ENCODE results near the gene DHFR. TPM values are rescaled to one million over a fixed set of nuclear protein-coding genes. Genes with fewer than 3 reads are reported as not detected.

The DHFR gene
- total RNA-seq, 1 donor from 2014 or later, result 128 TPM

DNA sequence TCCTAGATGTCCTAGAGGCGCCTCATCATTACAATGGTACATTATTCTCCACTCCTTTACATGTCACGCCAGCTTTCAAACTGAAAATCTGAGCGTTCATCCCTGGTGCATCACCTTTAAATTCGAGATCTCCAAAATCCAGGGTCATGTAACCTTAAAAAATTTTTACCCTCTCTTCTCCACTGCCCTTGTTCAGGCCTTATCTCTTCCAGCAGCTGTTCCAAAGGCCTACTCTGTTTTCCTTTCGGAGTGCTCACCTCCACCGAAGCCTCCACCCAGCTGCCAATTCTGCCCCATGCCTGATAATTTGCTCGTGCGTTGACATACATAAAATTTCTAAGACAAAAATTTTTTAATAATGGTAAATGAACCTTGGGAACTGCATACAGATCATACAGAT is 1.3 kb downstream of the DHFR start:
- Histone ChIP-seq H3K4me3 (peak overlapping the region; percentile 96), H4K20me1 (ENCODE audit: low read depth) (peaks cover 17% of the 10 kb centered on the region)

DNA sequence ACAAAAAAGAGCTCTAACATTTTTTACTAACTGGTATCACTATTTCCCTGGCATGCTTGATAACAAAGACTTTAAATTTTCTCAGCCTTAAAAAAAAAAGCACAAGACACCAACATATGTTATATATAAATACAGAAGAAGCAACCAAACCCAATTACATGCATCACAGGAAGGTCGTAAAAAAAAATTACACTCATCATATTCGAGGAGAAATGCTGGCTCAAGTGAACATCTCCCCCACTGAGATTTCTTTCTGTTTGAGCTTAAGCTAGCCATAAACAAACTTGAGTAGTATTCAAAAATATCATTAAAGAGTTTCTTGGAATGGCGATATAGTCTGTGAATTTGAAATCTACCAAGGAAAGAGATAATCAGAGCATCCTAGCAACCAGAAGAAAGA is 7.9 kb downstream of the DHFR start:
- DNase-seq (ENCODE audit: low spot score), result no peak
- Histone ChIP-seq H3K79me2 (ENCODE audit: low read depth) (peaks cover 4% of the 10 kb centered on the region), H3K4me2 (no peak overlapping the region), H3K9ac (no peak overlapping the region), H3K9me3 (ENCODE audit: low read depth) (no peaks in the 10 kb centered on the region), H3F3A (ENCODE audit: low read depth) (peaks cover 2% of the 10 kb centered on the region), H3K4me1 (no peaks in the 10 kb centered on the region), H3K36me3 (peaks cover 22% of the 10 kb centered on the region), H3K27me3 (no peaks in the 10 kb centered on the region), H2AFZ (replicated peaks) (no peak overlapping the region), H4K20me1 (ENCODE audit: low read depth) (no peaks in the 10 kb centered on the region), H3K4me3 (no peak overlapping the region), H3K27ac (no peak overlapping the region)
- H3K4me1 Mint-ChIP-seq, result no peaks in the 10 kb centered on the region
- no peak overlapping the region for H3K27ac Mint-ChIP-seq
- no peak overlapping the region for H3K4me3 Mint-ChIP-seq
- TF ChIP-seq EZH2phosphoT487 (IDR thresholded peaks at IDR 0.05) (no peak), EZH2 (IDR thresholded peaks at IDR 0.05) (no peak)
- TF ChIP-seq, protein P1, sequence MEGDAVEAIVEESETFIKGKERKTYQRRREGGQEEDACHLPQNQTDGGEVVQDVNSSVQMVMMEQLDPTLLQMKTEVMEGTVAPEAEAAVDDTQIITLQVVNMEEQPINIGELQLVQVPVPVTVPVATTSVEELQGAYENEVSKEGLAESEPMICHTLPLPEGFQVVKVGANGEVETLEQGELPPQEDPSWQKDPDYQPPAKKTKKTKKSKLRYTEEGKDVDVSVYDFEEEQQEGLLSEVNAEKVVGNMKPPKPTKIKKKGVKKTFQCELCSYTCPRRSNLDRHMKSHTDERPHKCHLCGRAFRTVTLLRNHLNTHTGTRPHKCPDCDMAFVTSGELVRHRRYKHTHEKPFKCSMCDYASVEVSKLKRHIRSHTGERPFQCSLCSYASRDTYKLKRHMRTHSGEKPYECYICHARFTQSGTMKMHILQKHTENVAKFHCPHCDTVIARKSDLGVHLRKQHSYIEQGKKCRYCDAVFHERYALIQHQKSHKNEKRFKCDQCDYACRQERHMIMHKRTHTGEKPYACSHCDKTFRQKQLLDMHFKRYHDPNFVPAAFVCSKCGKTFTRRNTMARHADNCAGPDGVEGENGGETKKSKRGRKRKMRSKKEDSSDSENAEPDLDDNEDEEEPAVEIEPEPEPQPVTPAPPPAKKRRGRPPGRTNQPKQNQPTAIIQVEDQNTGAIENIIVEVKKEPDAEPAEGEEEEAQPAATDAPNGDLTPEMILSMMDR (IDR thresholded peaks at IDR 0.05), result no peak
- H3K36me3 Mint-ChIP-seq, result peaks cover 55% of the 10 kb centered on the region
- H3K9me3 Mint-ChIP-seq, result peaks cover 6% of the 10 kb centered on the region
- H3K27me3 Mint-ChIP-seq (ENCODE audit: insufficient read depth, low read depth), result no peaks in the 10 kb centered on the region

More for the DNA sequence above, 1.3 kb downstream of the DHFR start:
- H3K9ac ChIP-seq, result peak overlapping the region; percentile 73
- H3K36me3 Mint-ChIP-seq, result peaks cover 19% of the 10 kb centered on the region
- peaks cover 6% of the 10 kb centered on the region for H3K27me3 Mint-ChIP-seq (ENCODE audit: insufficient read depth, low read depth)
- no peaks in the 10 kb centered on the region for H3K27me3 ChIP-seq
- H3K36me3 ChIP-seq, result peaks cover 15% of the 10 kb centered on the region
- H2AFZ ChIP-seq (replicated peaks), result no peak overlapping the region
- H3F3A ChIP-seq (ENCODE audit: low read depth), result peaks cover 3% of the 10 kb centered on the region
- H3K27ac ChIP-seq, result no peak overlapping the region
- peak overlapping the region; percentile 86 for H3K4me3 Mint-ChIP-seq
- no peak overlapping the region for H3K27ac Mint-ChIP-seq
- H3K4me1 ChIP-seq, result peaks cover 23% of the 10 kb centered on the region
- no peak for DNase-seq (ENCODE audit: low spot score)
- H3K79me2 ChIP-seq (ENCODE audit: low read depth), result peaks cover 24% of the 10 kb centered on the region
- H3K4me1 Mint-ChIP-seq, result peaks cover 26% of the 10 kb centered on the region
- peak overlapping the region; percentile 98 for H3K4me2 ChIP-seq
- TF ChIP-seq EZH2phosphoT487 (IDR thresholded peaks at IDR 0.05), result no peak
- no peak for TF ChIP-seq EZH2 (IDR thresholded peaks at IDR 0.05)
- TF ChIP-seq, protein P1 (IDR thresholded peaks at IDR 0.05), result no peak
- no peaks in the 10 kb centered on the region for H3K9me3 ChIP-seq (ENCODE audit: low read depth)
- no peaks in the 10 kb centered on the region for H3K9me3 Mint-ChIP-seq

DNA sequence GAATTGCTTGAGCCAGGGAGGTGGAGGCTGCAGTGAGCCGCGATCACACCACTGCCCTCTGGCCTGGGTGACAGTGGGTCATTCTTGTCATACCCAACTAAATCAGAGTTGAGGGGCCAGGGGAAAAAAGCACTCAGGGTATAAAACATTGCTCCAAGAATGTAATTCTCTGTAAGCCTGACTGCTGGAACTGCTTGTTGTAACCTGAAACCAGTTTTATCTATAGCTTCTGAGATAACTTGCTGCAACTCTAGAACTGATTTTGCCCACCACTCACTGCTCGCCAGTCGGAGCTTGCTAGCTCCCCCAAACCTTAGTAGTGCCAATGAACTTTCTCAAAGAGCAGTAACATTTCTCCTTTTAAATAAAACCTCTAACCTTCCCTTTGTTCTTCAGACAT is 9.9 kb downstream of the DHFR start:
- no peaks in the 10 kb centered on the region for H4K20me1 ChIP-seq (ENCODE audit: low read depth)
- H2AFZ ChIP-seq (replicated peaks), result no peak overlapping the region
- no peaks in the 10 kb centered on the region for H3K27me3 ChIP-seq
- H3K9ac ChIP-seq, result no peak overlapping the region
- Mint-ChIP-seq H3K4me3 (no peak overlapping the region), H3K36me3 (peaks cover 70% of the 10 kb centered on the region), H3K27ac (no peak overlapping the region), H3K27me3 (ENCODE audit: insufficient read depth, low read depth) (no peaks in the 10 kb centered on the region), H3K9me3 (peaks cover 6% of the 10 kb centered on the region), H3K4me1 (no peaks in the 10 kb centered on the region)
- no peak for TF ChIP-seq EZH2phosphoT487 (IDR thresholded peaks at IDR 0.05)
- TF ChIP-seq EZH2 (IDR thresholded peaks at IDR 0.05), result no peak
- TF ChIP-seq, protein P1 (IDR thresholded peaks at IDR 0.05), result no peak
- peaks cover 4% of the 10 kb centered on the region for H3K79me2 ChIP-seq (ENCODE audit: low read depth)
- peaks cover 35% of the 10 kb centered on the region for H3K36me3 ChIP-seq
- no peak overlapping the region for H3K4me3 ChIP-seq
- H3K4me2 ChIP-seq, result no peak overlapping the region
- no peak overlapping the region for H3K27ac ChIP-seq
- no peak for DNase-seq (ENCODE audit: low spot score)
- H3K9me3 ChIP-seq (ENCODE audit: low read depth), result no peaks in the 10 kb centered on the region
- no peaks in the 10 kb centered on the region for H3K4me1 ChIP-seq
- peaks cover 2% of the 10 kb centered on the region for H3F3A ChIP-seq (ENCODE audit: low read depth)

All from neural progenitor cell (in vitro differentiated cells).